HG02571 (cell line): Measurements from ENCODE around the gene CLCA2.

Experiments
- ATAC-seq: cut with Tn5 transposase; IDR thresholded peaks from one replicate; pipeline ENCODE4 v1.9.1; 2021; ENCODE audit warnings: mild to moderate bottlenecking, moderate library complexity; ENCODE audit not compliant: unreplicated experiment

The CLCA2 gene

DNA sequence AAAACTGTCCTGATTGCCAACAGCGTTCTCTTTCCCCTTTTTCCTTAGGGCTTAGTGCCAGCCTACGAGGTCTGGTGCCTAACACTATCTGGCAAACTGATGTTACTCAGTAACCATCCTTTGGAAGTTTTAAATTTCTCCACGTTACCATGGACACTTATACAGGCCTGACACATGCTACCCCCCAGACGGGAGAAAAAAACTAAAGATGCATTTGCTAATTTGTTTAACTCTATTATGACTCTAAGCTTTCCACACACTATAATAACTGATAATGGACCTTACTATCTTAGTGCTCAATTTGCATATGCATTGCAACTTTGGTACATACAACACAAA is 81.6 kb downstream of the CLCA2 start:
- no peak for ATAC-seq
